Cardiac muscle cell (in vitro differentiated cells and primary cell): ENCODE measurements around the gene PLA2G7. TPM values are rescaled to one million over a fixed set of nuclear protein-coding genes. Genes with fewer than 3 reads are reported as not detected.
A peak's percentile ranks its signal among the peaks of the same experiment; 100 is the strongest.

Experiments used
- DNase-seq, 2 donors: peaks; one replicate each; pipeline versions ENCODE4 v3.0.0 to v3.0.0-alpha.2; 2010 to 2017; ENCODE audit warnings: low read depth in 1 of 2, low spot score in 1 of 2
- H3K27ac ChIP-seq: fragments of 200-600 bp; sonication (generic); 2 replicates; pipeline ENCODE4 v1.5.1; 2016
- H3K27me3 ChIP-seq: fragments of 200-600 bp; sonication (generic); 2 replicates; pipeline ENCODE4 v1.6.0; 2016; ENCODE audit warnings: control low read depth
- H3K36me3 ChIP-seq: fragments of 200-600 bp; sonication (generic); 2 replicates; pipeline ENCODE4 v1.5.1; 2016; ENCODE audit warnings: control low read depth
- H3K4me1 ChIP-seq: fragments of 200-600 bp; sonication (generic); 2 replicates; pipeline ENCODE4 v1.8.1; 2017; ENCODE audit warnings: low read depth, mild to moderate bottlenecking, mixed run types
- H3K4me3 ChIP-seq: fragments of 200-600 bp; sonication (generic); 2 replicates; pipeline ENCODE4 v1.5.1; 2016; ENCODE audit warnings: mild to moderate bottlenecking
- H3K9me3 ChIP-seq: fragments of 200-600 bp; sonication (generic); 2 replicates; pipeline ENCODE4 v1.5.1; 2017; ENCODE audit warnings: low read depth, mild to moderate bottlenecking, control low read depth
- polyA plus RNA-seq: library from polyadenylated mRNA; unstranded; fragments of >200 nt; fragmentation: Nextera tagmentation; extraction: Ambion mirVana; gene quantifications from 2 replicates; pipeline ENCODE4 v1.2.1, GENCODE V29; 2016
- total RNA-seq: library from RNA; depleted of rRNA; stranded (reverse); fragments of >200 nt; gene quantifications from 2 replicates; pipeline ENCODE4 v1.2.3, GENCODE V29; 2016
- TF ChIP-seq, protein P1 (sequence below): IDR thresholded peaks from 2 replicates; pipeline ENCODE4 v1.5.1; 2012; ENCODE audit warnings: low read depth, mild to moderate bottlenecking, low read length

PLA2G7 gene
- total RNA-seq = not detected in 2 replicates
- polyA plus RNA-seq = not detected in 2 replicates

DNA sequence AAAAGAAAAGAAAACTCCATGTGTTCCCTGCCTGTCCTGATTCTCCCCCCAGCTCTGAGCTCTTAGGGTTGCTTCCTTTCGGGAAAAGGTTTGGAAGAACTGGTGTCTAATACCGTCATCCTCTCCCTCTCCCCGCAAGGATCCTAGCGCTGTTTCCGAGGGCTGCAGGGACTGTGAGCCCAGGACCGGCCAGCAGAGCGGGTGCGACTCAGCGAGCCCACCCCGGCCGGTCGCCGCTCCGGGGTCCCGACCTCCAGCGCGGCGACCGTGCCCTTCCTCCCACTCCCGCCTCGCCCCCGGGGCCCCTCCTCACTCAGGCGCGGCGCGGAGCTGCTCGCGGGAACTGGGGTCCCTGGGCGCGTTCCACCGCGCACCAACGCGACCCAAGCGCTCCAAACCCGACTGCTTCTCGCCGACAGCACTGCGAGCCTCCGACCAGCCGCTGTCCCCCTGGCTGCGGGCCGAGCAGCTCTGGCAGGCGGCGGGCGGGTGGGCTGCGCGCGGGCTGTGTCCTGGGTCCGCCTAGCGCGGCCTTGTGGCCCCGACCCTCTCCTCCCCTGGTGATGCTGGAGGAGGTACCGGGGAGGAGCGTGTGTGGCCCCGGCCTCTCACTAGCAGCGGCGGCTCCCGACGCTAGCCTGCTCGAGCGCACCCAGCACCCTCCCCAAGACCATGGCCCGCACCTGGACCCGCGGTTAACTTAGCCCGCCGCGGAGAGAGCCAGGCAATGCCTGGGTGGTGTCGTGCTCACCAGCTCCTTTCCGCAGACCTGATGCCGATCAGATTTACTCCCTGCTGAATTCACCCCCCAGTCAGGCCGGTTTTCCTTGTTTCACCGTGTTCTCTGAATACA, at the start of gene PLA2G7:
Gene PLA2G7 (minus strand): TSS at position 509 of the 853 bp plus-strand sequence. CDS start 12,484 bp downstream, outside the sequence.
- H3K4me3 ChIP-seq = peak within 1 kb of the TSS; percentile 34
- H3K4me1 ChIP-seq = no peaks in the 10 kb centered on the region
- H3K27me3 ChIP-seq = peaks cover 75% of the 10 kb centered on the region
- H3K27ac ChIP-seq = no peak within 1 kb of the TSS
- TF ChIP-seq, protein P1, sequence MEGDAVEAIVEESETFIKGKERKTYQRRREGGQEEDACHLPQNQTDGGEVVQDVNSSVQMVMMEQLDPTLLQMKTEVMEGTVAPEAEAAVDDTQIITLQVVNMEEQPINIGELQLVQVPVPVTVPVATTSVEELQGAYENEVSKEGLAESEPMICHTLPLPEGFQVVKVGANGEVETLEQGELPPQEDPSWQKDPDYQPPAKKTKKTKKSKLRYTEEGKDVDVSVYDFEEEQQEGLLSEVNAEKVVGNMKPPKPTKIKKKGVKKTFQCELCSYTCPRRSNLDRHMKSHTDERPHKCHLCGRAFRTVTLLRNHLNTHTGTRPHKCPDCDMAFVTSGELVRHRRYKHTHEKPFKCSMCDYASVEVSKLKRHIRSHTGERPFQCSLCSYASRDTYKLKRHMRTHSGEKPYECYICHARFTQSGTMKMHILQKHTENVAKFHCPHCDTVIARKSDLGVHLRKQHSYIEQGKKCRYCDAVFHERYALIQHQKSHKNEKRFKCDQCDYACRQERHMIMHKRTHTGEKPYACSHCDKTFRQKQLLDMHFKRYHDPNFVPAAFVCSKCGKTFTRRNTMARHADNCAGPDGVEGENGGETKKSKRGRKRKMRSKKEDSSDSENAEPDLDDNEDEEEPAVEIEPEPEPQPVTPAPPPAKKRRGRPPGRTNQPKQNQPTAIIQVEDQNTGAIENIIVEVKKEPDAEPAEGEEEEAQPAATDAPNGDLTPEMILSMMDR = peak; percentile 3
- no peaks in the 10 kb centered on the region for H3K36me3 ChIP-seq
- no peaks in the 10 kb centered on the region for H3K9me3 ChIP-seq
- DNase-seq = peak; percentile 8 to 62

DNA sequence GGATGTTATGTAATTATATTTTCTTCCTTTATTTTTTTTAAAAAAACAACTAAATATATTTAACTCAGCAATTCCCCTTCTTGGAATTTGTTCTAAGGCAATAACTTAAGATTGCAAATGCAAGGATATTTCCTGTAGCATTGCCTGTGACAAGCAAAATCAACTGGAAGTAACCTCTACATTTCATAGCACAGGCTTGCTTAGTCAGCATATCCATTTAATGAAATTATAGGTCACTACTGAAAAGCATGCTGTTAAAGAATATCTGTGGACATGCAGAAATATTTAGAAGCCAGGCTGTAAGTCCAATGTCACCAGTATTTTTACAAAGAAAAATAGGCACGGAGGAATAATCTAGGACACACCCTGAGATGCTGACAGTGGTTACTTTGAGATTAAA, 49.4 kb upstream of the PLA2G7 start:
- Histone ChIP-seq H3K36me3 (no peaks in the 10 kb centered on the region), H3K27ac (no peak overlapping the region), H3K9me3 (no peaks in the 10 kb centered on the region), H3K27me3 (no peaks in the 10 kb centered on the region), H3K4me1 (no peaks in the 10 kb centered on the region), H3K4me3 (no peak overlapping the region)
- TF ChIP-seq, protein P1 = no peak
- DNase-seq = no peak

DNA sequence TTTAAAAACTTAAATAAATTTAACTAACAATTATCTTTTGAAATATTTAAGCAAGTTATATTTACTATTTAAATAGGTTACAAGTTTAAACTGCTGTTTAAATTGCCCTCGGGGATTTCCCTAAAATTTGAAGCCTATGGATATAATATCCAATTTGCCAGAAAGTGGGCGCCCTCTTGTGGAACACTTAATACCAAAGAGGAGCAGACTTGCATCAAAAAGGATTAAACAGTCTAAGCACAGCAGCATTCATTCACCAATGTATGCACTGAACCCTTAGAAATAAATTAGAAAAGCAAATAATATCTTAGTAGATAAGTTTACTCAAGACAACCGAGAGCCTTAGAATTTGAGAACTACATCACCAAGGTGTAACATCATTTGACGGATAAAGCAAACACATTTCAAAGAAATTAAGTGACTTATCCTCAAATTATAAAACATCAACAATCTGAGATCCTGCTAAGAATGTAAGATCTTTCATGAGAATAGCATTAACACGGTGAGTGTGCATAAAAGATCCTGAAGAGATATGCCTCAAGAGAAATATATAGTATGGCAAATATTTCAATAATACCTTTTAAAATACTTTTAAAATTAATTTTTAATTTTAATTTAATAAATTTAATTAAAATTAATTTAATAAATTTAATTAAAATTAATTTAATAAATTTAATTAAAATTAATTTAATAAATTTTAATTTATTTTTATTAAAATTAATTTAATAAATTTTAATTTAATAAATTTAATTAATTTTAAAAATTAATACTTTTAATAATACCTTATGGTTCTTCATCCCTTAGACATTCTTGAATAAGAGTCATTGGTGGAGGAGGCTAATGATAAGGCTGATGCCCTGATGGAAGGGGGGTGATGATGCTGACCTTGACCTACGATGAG, 46.6 kb upstream of the PLA2G7 start:
- Histone ChIP-seq H3K27ac (no peak overlapping the region), H3K9me3 (no peaks in the 10 kb centered on the region), H3K27me3 (no peaks in the 10 kb centered on the region), H3K36me3 (no peaks in the 10 kb centered on the region), H3K4me3 (no peak overlapping the region), H3K4me1 (no peaks in the 10 kb centered on the region)
- TF ChIP-seq, protein P1 = peak; percentile 76
- peak; percentile 76 to 84 for DNase-seq

DNA sequence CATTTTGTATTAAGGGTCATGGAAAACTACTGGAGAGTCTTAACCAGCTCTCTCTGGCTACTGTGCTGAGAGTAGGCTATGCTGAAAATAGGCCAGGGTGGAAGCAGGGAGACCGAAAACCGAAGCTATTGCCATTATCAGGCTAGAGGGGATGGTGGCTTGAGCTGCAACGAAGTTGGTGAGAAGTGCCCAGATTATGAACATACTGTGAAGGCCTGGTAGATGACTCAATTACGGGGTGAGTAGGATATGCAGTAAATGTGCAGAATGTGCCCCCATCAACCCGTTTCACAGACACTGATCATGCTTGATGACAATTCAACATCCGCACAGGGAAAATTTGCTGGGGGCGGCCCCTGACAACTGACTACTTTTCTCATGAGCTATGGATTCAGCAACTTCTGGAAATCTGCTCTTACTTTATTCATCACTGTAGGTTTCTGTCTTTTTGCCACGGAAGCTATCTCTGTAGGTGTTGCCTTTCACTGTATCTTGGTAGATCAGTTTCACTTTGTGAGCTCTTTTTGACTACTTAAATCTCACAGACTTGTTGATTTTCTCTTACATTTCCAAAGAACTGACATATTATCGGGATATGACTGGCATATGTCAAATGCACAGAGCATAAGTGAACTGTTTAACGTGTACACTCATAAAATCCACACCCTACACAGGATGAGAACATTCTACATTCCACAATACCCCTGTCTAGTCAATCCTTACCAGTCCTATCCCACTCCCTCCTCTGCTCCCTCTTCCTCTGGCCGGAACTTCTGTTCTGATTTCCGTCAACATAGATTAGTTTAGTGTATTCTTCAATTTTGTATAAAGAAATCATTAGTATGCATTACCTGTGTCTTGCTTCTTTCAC, 42.5 kb upstream of the PLA2G7 start:
- H3K36me3 ChIP-seq = no peaks in the 10 kb centered on the region
- no peak for DNase-seq
- H3K4me3 ChIP-seq = no peak overlapping the region
- no peaks in the 10 kb centered on the region for H3K9me3 ChIP-seq
- H3K27ac ChIP-seq = no peak overlapping the region
- peaks cover 8% of the 10 kb centered on the region for H3K4me1 ChIP-seq
- TF ChIP-seq, protein P1 = no peak
- no peaks in the 10 kb centered on the region for H3K27me3 ChIP-seq
